Ascending aorta (tissue), 2 donors: ENCODE results near the gene FSTL4. TPM values are rescaled to one million over a fixed set of nuclear protein-coding genes. Genes with fewer than 3 reads are reported as not detected.

ENCODE experiments used
- DNase-seq, 2 donors: peaks; one replicate each; pipeline ENCODE4 v3.0.0-alpha.2; 2019; ENCODE audit warnings: low spot score in 2 of 2
- H3K27ac ChIP-seq, 2 donors: fragments of 200-600 bp; sonication (generic); one replicate each; pipeline ENCODE4 v1.5.1; 2016 to 2017; ENCODE audit warnings: mild to moderate bottlenecking in 1 of 2
- H3K27me3 ChIP-seq: fragments of 200-600 bp; sonication (generic); one replicate; pipeline ENCODE4 v1.5.1; 2017
- H3K36me3 ChIP-seq, 2 donors: fragments of 200-600 bp; sonication (generic); one replicate each; pipeline ENCODE4 v1.5.1; 2016
- H3K4me1 ChIP-seq, 2 donors: fragments of 200-600 bp; sonication (generic); one replicate each; pipeline ENCODE4 v1.5.1; 2016 to 2017; ENCODE audit warnings: mild to moderate bottlenecking in 1 of 2
- H3K4me3 ChIP-seq, 2 donors: fragments of 200-600 bp; sonication (generic); one replicate each; pipeline ENCODE4 v1.5.1; 2016 to 2017; ENCODE audit warnings: mild to moderate bottlenecking in 1 of 2
- H3K9me3 ChIP-seq, 2 donors: fragments of 200-600 bp; sonication (generic); one replicate each; pipeline ENCODE4 v1.5.1; 2016
- CTCF ChIP-seq, 3 experiments: fragments of 200-600 bp in 2 of 3; fragments of 450-650 bp in 1 of 3; sonication (generic) in 2 of 3; IDR thresholded peaks; one replicate each; pipeline ENCODE4 v1.5.1; 2016 to 2019; ENCODE audit warnings: antibody characterized with exemption in 3 of 3, mild to moderate bottlenecking in 1 of 3, moderate library complexity in 1 of 3
- intact Hi-C: fragments of 100-400 bp; cut with DNase I; formaldehyde crosslinking; loops from one replicate; pipeline ENCODE4 v1.15.1; 2023
- total RNA-seq: library from RNA; depleted of rRNA; stranded (reverse); fragments of >200 nt; gene quantifications from one replicate; pipeline ENCODE4 v1.1.0, GENCODE V29; 2016

The FSTL4 gene
- total RNA-seq, 1 donor from 2014 or later: 0.11 TPM

- no peak overlapping the region for H3K27ac ChIP-seq
- no peak for TF ChIP-seq CTCF (IDR thresholded peaks at IDR 0.05)
- no peaks in the 10 kb centered on the region for H3K9me3 ChIP-seq
- H3K27me3 ChIP-seq: no peaks in the 10 kb centered on the region
- intact Hi-C loops: no loop called here
- no peaks in the 10 kb centered on the region for H3K4me1 ChIP-seq
- DNase-seq: no peak
- H3K4me3 ChIP-seq: no peak overlapping the region
- no peaks in the 10 kb centered on the region for H3K36me3 ChIP-seq
Measured at GRCh38 chr5:133599044-133599443, 13.3 kb downstream of the FSTL4 start.

- H3K4me1 ChIP-seq: no peaks in the 10 kb centered on the region
- no peak overlapping the region for H3K4me3 ChIP-seq
- no peak for DNase-seq
- intact Hi-C loops: no loop called here
- no peaks in the 10 kb centered on the region for H3K36me3 ChIP-seq
- H3K27ac ChIP-seq: no peak overlapping the region
- no peaks in the 10 kb centered on the region for H3K9me3 ChIP-seq
- H3K27me3 ChIP-seq: no peaks in the 10 kb centered on the region
- no peak for TF ChIP-seq CTCF (IDR thresholded peaks at IDR 0.05)
Measured at GRCh38 chr5:133596049-133596448, 16.3 kb downstream of the FSTL4 start.

GRCh38 chr5:133595465-133595864, 16.9 kb downstream of the FSTL4 start:
- intact Hi-C loops: no loop called here
- no peak overlapping the region for H3K4me3 ChIP-seq
- no peaks in the 10 kb centered on the region for H3K36me3 ChIP-seq
- H3K27me3 ChIP-seq: no peaks in the 10 kb centered on the region
- H3K4me1 ChIP-seq: no peaks in the 10 kb centered on the region
- H3K9me3 ChIP-seq: no peaks in the 10 kb centered on the region
- no peak for DNase-seq
- no peak for TF ChIP-seq CTCF (IDR thresholded peaks at IDR 0.05)
- H3K27ac ChIP-seq: no peak overlapping the region

- Histone ChIP-seq H3K4me1 (no peaks in the 10 kb centered on the region), H3K27ac (no peak overlapping the region), H3K36me3 (no peaks in the 10 kb centered on the region), H3K27me3 (no peaks in the 10 kb centered on the region), H3K4me3 (no peak overlapping the region), H3K9me3 (no peaks in the 10 kb centered on the region)
- intact Hi-C loops: no loop called here
- no peak for TF ChIP-seq CTCF (IDR thresholded peaks at IDR 0.05)
- no peak for DNase-seq
Measured at GRCh38 chr5:133589286-133589685, 23.1 kb downstream of the FSTL4 start.

GRCh38 chr5:133582971-133583370, 29.4 kb downstream of the FSTL4 start:
- H3K4me3 ChIP-seq: no peak overlapping the region
- no peaks in the 10 kb centered on the region for H3K4me1 ChIP-seq
- intact Hi-C loops: no loop called here
- DNase-seq: no peak
- H3K27ac ChIP-seq: no peak overlapping the region
- no peak for TF ChIP-seq CTCF (IDR thresholded peaks at IDR 0.05)
- no peaks in the 10 kb centered on the region for H3K36me3 ChIP-seq
- no peaks in the 10 kb centered on the region for H3K9me3 ChIP-seq
- H3K27me3 ChIP-seq: no peaks in the 10 kb centered on the region

GRCh38 chr5:133581918-133582317, 30.4 kb downstream of the FSTL4 start:
- no peaks in the 10 kb centered on the region for H3K9me3 ChIP-seq
- H3K27ac ChIP-seq: no peak overlapping the region
- no peaks in the 10 kb centered on the region for H3K4me1 ChIP-seq
- no peaks in the 10 kb centered on the region for H3K36me3 ChIP-seq
- no peak for TF ChIP-seq CTCF (IDR thresholded peaks at IDR 0.05)
- no peaks in the 10 kb centered on the region for H3K27me3 ChIP-seq
- no peak overlapping the region for H3K4me3 ChIP-seq
- no peak for DNase-seq
- intact Hi-C loops: no loop called here
